ENCODE measurements around the gene SGMS1. TPM values are rescaled to one million over a fixed set of nuclear protein-coding genes. Genes with fewer than 3 reads are reported as not detected.

Gene SGMS1
- total RNA-seq, 1 donor from 2014 or later: 27.5 TPM

DNA sequence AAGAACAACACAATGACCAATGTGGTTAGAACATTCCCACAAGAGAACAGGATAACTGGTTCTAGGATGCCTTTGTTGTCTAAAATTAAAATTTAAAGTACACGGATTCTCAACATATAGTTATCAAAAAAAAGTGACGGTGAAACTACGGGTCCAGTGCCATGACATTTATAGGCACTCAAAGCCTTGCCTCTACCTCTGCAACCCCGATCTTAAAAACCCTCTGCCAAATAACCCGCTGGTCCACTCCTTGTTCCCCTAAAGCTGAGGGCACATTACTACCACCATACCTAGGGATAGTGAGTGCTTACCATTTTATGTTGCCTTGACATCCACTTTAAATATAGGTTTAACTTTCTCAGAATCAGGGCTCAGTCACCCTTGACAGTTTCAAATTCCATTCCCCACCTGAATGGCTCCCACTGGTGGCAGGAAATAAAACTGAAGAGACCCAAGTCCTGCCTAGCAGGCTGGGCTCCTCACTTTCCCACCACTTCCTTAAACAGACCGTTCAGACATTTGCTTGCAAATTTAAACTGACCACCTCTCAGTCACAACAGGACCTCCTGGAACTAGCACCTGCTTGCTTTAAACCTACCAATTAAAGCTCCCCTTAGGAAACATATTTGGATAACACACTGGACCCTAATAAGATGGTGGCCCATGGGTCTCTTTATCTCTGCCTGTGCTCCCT, 202.6 kb downstream of the SGMS1 start:
- Mint-ChIP-seq H3K27ac (peak overlapping the region; percentile 37), H3K4me1 (peaks cover 42% of the 10 kb centered on the region), H3K4me3 (peak overlapping the region; percentile 49), H3K36me3 (ENCODE audit: low read depth) (peaks cover 8% of the 10 kb centered on the region), H3K27me3 (no peaks in the 10 kb centered on the region), H3K9me3 (peaks cover 2% of the 10 kb centered on the region)
- ATAC-seq (ENCODE audit: low read depth): peak; percentile 22
- intact Hi-C loops (cut with micrococcal nuclease): loop anchor here (1.0 kb wide), 3 partner anchors 54 to 146 kb away; no protein-coding TSS in a partner anchor
- CTCF ChIA-PET: interaction anchor here (1.3 to 1.6 kb wide), 3 partner anchors 110 to 203 kb away, joined by 4 to 5 read pairs (median 4); no protein-coding TSS in a partner anchor
- TF ChIP-seq, protein P1, sequence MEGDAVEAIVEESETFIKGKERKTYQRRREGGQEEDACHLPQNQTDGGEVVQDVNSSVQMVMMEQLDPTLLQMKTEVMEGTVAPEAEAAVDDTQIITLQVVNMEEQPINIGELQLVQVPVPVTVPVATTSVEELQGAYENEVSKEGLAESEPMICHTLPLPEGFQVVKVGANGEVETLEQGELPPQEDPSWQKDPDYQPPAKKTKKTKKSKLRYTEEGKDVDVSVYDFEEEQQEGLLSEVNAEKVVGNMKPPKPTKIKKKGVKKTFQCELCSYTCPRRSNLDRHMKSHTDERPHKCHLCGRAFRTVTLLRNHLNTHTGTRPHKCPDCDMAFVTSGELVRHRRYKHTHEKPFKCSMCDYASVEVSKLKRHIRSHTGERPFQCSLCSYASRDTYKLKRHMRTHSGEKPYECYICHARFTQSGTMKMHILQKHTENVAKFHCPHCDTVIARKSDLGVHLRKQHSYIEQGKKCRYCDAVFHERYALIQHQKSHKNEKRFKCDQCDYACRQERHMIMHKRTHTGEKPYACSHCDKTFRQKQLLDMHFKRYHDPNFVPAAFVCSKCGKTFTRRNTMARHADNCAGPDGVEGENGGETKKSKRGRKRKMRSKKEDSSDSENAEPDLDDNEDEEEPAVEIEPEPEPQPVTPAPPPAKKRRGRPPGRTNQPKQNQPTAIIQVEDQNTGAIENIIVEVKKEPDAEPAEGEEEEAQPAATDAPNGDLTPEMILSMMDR (IDR thresholded peaks at IDR 0.05): peak; percentile 20
- POLR2A ChIA-PET: interaction anchor here (0.6 to 1.1 kb wide), 2 partner anchors 203 to 1249 kb away, joined by 3 to 10 read pairs; no protein-coding TSS in a partner anchor
- DNase-seq: no peak

DNA sequence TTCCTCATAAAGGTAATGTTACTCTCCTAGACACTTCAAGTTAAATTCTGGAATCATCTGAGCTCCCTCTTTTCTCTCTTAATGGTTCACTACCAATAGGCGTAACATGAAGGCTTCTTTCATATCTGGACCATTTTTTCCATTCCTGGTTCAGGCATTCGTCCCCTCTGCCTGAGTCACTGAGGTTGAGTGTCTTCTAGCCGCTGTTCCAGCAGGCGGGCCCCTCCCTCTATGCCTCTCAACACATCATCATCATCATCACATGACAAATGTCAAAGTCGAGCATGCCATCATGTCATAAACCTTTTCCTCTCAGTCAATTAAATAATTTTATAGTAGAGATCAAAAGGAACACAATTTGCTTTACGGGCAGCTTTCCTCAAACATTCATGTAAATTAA, 203.6 kb downstream of the SGMS1 start:
- Mint-ChIP-seq H3K36me3 (ENCODE audit: low read depth) (peaks cover 4% of the 10 kb centered on the region), H3K4me1 (peaks cover 44% of the 10 kb centered on the region), H3K4me3 (no peak overlapping the region), H3K27ac (no peak overlapping the region), H3K27me3 (no peaks in the 10 kb centered on the region), H3K9me3 (no peaks in the 10 kb centered on the region)
- DNase-seq (no peak), ATAC-seq (ENCODE audit: low read depth) (no peak)
- TF ChIP-seq, protein P1 (IDR thresholded peaks at IDR 0.05): no peak
- ChIA-PET POLR2A (interaction anchor here (0.6 to 1.1 kb wide), 3 partner anchors 86 to 1248 kb away, joined by 3 to 10 read pairs (median 4); no protein-coding TSS in a partner anchor), CTCF (interaction anchor here (1.2 to 1.6 kb wide), 4 partner anchors 53 to 204 kb away, joined by 4 to 5 read pairs (median 4); no protein-coding TSS in a partner anchor)
- intact Hi-C loops (cut with micrococcal nuclease): no loop called here

DNA sequence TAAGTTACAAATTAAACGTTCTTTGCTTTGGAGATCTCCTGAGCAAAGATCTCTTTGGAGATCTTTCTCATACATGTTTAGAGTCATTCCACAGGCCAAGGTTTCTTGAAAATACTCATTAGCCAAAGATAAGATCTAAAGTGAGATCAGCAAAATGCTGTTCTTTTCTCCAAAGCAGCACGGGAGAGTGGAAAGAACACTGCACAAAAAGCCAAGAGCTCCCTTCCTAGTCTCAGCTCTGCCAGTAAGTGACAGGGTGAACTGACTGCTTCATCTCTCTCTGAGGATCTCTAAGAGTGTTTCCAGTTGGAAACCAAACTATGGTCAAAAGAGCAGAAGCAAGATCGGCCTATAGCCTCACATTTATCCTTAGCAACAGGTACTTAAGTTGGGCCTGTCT, 204.0 kb downstream of the SGMS1 start:
- TF ChIP-seq, protein P1 (IDR thresholded peaks at IDR 0.05): no peak
- POLR2A ChIA-PET: interaction anchor here (0.7 kb wide), 1 partner anchor 87 kb away, joined by 4 read pairs; no protein-coding TSS in a partner anchor
- intact Hi-C loops (cut with micrococcal nuclease): loop anchor here (2.0 to 5.0 kb wide), 5 partner anchors 23 to 157 kb away; no protein-coding TSS in a partner anchor
- no peak for ATAC-seq (ENCODE audit: low read depth)
- DNase-seq: no peak
- H3K4me3 Mint-ChIP-seq: no peak overlapping the region
- CTCF ChIA-PET: interaction anchor here (1.2 to 1.6 kb wide), 4 partner anchors 52 to 205 kb away, joined by 4 to 5 read pairs (median 4); no protein-coding TSS in a partner anchor
- H3K27ac Mint-ChIP-seq: no peak overlapping the region
- no peaks in the 10 kb centered on the region for H3K27me3 Mint-ChIP-seq
- H3K4me1 Mint-ChIP-seq: peaks cover 44% of the 10 kb centered on the region
- H3K36me3 Mint-ChIP-seq (ENCODE audit: low read depth): peaks cover under 1% of the 10 kb centered on the region
- no peaks in the 10 kb centered on the region for H3K9me3 Mint-ChIP-seq

DNA sequence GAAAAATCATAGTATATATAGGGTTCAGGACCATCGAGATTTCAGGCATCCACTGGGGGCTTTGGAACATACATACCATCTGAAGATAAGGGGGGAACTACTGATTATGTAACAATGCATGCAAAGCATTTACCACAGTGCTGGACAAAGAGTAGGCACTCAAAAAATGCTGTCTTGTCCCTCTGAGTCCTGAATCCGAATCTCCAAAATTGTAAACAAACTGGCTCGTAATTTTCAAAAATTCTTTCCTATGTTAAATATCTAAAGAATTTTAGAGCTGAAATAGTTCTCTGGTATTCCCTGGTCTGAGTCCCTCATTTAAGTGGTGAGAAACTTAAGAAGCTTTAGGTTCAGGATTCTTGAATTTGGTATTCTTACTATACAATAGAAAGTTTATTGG, 204.7 kb downstream of the SGMS1 start:
- intact Hi-C loops (cut with micrococcal nuclease): loop anchor here (2.0 to 5.0 kb wide), 5 partner anchors 22 to 157 kb away; no protein-coding TSS in a partner anchor
- TF ChIP-seq, protein P1 (IDR thresholded peaks at IDR 0.05): no peak
- peaks cover 44% of the 10 kb centered on the region for H3K4me1 Mint-ChIP-seq
- H3K4me3 Mint-ChIP-seq: no peak overlapping the region
- no peak for DNase-seq
- no peak for ATAC-seq (ENCODE audit: low read depth)
- no peak overlapping the region for H3K27ac Mint-ChIP-seq
- H3K27me3 Mint-ChIP-seq: no peaks in the 10 kb centered on the region
- ChIA-PET CTCF (no interaction called here), POLR2A (interaction anchor here (1.5 kb wide), 1 partner anchor 103 kb away, joined by 3 read pairs; no protein-coding TSS in a partner anchor)
- no peaks in the 10 kb centered on the region for H3K9me3 Mint-ChIP-seq
- no peaks in the 10 kb centered on the region for H3K36me3 Mint-ChIP-seq (ENCODE audit: low read depth)

Data from activated B cell treated with CpG ODN at 0.5 μM for 24 hours (primary cell).